ENCODE data around the gene JPH4.

DNA sequence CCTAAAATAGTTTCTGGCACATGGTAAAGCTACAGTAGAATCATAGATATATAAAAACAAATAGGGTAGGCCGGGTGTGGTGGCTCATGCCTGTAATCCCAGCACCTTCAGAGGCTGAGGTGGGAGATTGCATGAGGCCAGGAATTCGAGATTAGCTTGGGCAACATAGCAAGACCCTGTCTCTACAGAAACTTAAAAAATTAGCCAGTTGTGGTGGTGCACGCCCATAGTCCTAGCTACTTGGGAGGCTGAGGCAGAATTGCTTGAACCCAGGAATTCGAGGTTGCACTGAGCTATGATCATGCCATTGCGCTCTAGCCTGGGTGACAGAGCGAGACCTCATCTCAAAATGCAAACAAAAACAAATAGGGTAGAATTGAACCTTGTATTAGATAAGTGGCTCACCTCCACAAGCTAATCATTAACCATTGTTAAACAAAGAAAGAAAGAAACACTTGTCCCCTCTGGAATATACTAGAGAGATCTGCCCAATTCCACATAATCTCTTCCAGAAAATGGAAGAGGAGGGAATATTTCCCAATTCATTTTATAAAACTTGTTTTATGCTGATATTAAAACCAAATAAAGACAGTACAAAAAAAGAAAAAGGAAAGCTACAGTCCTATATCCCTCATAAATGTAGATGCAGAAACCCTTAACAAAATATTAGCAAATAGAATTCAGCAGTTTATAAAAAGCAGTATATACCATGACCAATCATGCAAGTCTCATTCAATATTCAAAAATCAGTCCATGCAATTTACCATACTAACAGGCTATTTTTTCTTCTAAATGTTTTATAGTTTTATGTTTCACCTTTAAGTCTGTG lies 34.9 kb upstream of the JPH4 start:
- TF ChIP-seq, protein P1, sequence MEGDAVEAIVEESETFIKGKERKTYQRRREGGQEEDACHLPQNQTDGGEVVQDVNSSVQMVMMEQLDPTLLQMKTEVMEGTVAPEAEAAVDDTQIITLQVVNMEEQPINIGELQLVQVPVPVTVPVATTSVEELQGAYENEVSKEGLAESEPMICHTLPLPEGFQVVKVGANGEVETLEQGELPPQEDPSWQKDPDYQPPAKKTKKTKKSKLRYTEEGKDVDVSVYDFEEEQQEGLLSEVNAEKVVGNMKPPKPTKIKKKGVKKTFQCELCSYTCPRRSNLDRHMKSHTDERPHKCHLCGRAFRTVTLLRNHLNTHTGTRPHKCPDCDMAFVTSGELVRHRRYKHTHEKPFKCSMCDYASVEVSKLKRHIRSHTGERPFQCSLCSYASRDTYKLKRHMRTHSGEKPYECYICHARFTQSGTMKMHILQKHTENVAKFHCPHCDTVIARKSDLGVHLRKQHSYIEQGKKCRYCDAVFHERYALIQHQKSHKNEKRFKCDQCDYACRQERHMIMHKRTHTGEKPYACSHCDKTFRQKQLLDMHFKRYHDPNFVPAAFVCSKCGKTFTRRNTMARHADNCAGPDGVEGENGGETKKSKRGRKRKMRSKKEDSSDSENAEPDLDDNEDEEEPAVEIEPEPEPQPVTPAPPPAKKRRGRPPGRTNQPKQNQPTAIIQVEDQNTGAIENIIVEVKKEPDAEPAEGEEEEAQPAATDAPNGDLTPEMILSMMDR (optimal IDR thresholded peaks at IDR 0.05 in 1 of 3, IDR thresholded peaks at IDR 0.05 in 1 of 3, conservative IDR thresholded peaks at IDR 0.05 in 1 of 3; ENCODE audit: extremely low read depth in 1 of 3, insufficient read depth in 2 of 3, low read length in 3 of 3): no peak
- TF ChIP-seq EZH2 (IDR thresholded peaks at IDR 0.05; ENCODE audit: low read length): no peak

Data from keratinocyte (primary cell).